Endothelial cell of umbilical vein (primary cell): Measurements from ENCODE around the gene TMEM154. TPM values are rescaled to one million over a fixed set of nuclear protein-coding genes. Genes with fewer than 3 reads are reported as not detected.

Experiments
- BruUV-seq: library from RNA; stranded (reverse); fragments of 400-500 nt; replicated peaks from 2 replicates; lab custom pipeline; 2021; lab: Mats Ljungman, UMichigan
- CTCF ChIA-PET: fragments of 300-600, 350-600 bp; sonication (Branson Sonifier 250); formaldehyde crosslinking; loops from one replicate; lab custom pipeline; 2021; ENCODE audit warnings: antibody characterized with exemption, inconsistent platforms; lab: Charles Lee
- POLR2A ChIA-PET: fragments of 300-600, 350-600 bp; sonication (Branson Sonifier 250); formaldehyde crosslinking; loops from one replicate; lab custom pipeline; 2021; ENCODE audit warnings: antibody characterized with exemption, inconsistent platforms; lab: Charles Lee
- DNase-seq: peaks from one replicate; pipeline ENCODE4 v3.0.0-alpha.2; 2011; ENCODE audit warnings: low read depth, low spot score
- FAIRE-seq: peaks from 2 replicates; lab custom pipeline; 2011; peaks lifted over from hg19 to GRCh38; lab: Jason Lieb, UNC
- H2AFZ ChIP-seq: 2 replicates; pipeline ENCODE4 v1.6.0; 2012; ENCODE audit warnings: low read depth, low read length, control low read depth, inconsistent platforms
- H3K27ac ChIP-seq: 2 replicates; pipeline ENCODE4 v1.5.1; 2011; ENCODE audit warnings: low read depth, mild to moderate bottlenecking, control low read depth, low read length, moderate library complexity; ENCODE audit not compliant: insufficient read depth
- H3K27me3 ChIP-seq, 2 experiments: 2 replicates each; pipeline versions ENCODE4 v1.6.0 to v1.6.1; 2011; ENCODE audit warnings: low read length in 2 of 2, mixed read lengths in 1 of 2; ENCODE audit not compliant: control insufficient read depth in 2 of 2, insufficient read depth in 2 of 2
- H3K36me3 ChIP-seq, 2 experiments: 2 replicates in 1 of 2; 3 replicates in 1 of 2; pipeline ENCODE4 v1.5.1; 2011; ENCODE audit warnings: low read length in 2 of 2, mild to moderate bottlenecking in 1 of 2, moderate library complexity in 1 of 2; ENCODE audit not compliant: control insufficient read depth in 2 of 2, insufficient read depth in 2 of 2; ENCODE audit errors: extremely low read depth in 1 of 2
- H3K4me1 ChIP-seq: 3 replicates; pipeline ENCODE4 v1.5.1; 2011; ENCODE audit warnings: mild to moderate bottlenecking, low read length; ENCODE audit not compliant: control insufficient read depth, insufficient read depth; ENCODE audit errors: extremely low read depth
- H3K4me2 ChIP-seq: 2 replicates; pipeline ENCODE4 v1.6.1; 2011; ENCODE audit warnings: low read length, control low read depth, mixed read lengths; ENCODE audit not compliant: insufficient read depth
- H3K4me3 ChIP-seq, 3 experiments: fragments of 200-600 bp in 1 of 3; sonication (generic), shearing (Covaris generic) in 1 of 3; replicated peaks in 1 of 3; 2 replicates each; pipeline ENCODE4 v1.5.1; 2011 to 2016; ENCODE audit warnings: control low read depth in 3 of 3, low read length in 3 of 3, mild to moderate bottlenecking in 2 of 3, inconsistent platforms in 1 of 3, low read depth in 1 of 3, moderate library complexity in 1 of 3; ENCODE audit not compliant: insufficient read depth in 1 of 3
- H3K79me2 ChIP-seq: 2 replicates; pipeline ENCODE4 v1.6.0; 2012; ENCODE audit warnings: low read length, inconsistent platforms; ENCODE audit not compliant: control insufficient read depth, insufficient read depth
- H3K9ac ChIP-seq: replicated peaks from 2 replicates; pipeline ENCODE3; 2011; ENCODE audit warnings: low read length, control low read depth; ENCODE audit not compliant: insufficient read depth; ENCODE audit errors: extremely low read depth
- H3K9me1 ChIP-seq: replicated peaks from 3 replicates; pipeline ENCODE4 v1.6.0; 2011; ENCODE audit warnings: mild to moderate bottlenecking, low read length; ENCODE audit not compliant: control insufficient read depth, insufficient read depth; ENCODE audit errors: extremely low read depth
- H3K9me3 ChIP-seq: replicated peaks from 2 replicates; pipeline ENCODE4 v1.5.1; 2012; ENCODE audit warnings: low read length, inconsistent platforms; ENCODE audit not compliant: control insufficient read depth, insufficient read depth
- H4K20me1 ChIP-seq: replicated peaks from 2 replicates; pipeline ENCODE3; 2011; ENCODE audit warnings: mild to moderate bottlenecking, low read length; ENCODE audit not compliant: control insufficient read depth, insufficient read depth; ENCODE audit errors: extremely low read depth
- EZH2 ChIP-seq: IDR thresholded peaks from 2 replicates; pipeline ENCODE4 v1.6.1; 2012; ENCODE audit warnings: borderline replicate concordance, low read depth, mild to moderate bottlenecking, moderate library complexity, low read length, inconsistent platforms; ENCODE audit not compliant: severe bottlenecking
- FOS ChIP-seq: IDR thresholded peaks from 2 replicates; pipeline ENCODE4 v1.6.1; 2011; ENCODE audit warnings: mild to moderate bottlenecking, low read length, moderate library complexity, borderline replicate concordance; ENCODE audit not compliant: insufficient read depth
- GATA2 ChIP-seq: IDR thresholded peaks from 2 replicates; pipeline ENCODE4 v1.7.0; 2011; ENCODE audit warnings: low read depth, mild to moderate bottlenecking, moderate library complexity, mixed read lengths, low read length; ENCODE audit not compliant: insufficient read length, insufficient read depth
- JUN ChIP-seq: IDR thresholded peaks from 2 replicates; pipeline ENCODE4 v1.6.1; 2011; ENCODE audit warnings: borderline replicate concordance, low read depth; ENCODE audit not compliant: insufficient read length, insufficient read depth
- MYC ChIP-seq: IDR thresholded peaks from one replicate; pipeline ENCODE4 v1.6.1; 2011; ENCODE audit warnings: mild to moderate bottlenecking, low read depth, low read length
- POLR2A ChIP-seq: IDR thresholded peaks from 2 replicates; pipeline ENCODE4 v1.6.1; 2012; ENCODE audit warnings: low read depth, mild to moderate bottlenecking, control low read depth, low read length
- POLR2AphosphoS5 ChIP-seq: IDR thresholded peaks from 2 replicates; pipeline ENCODE4 v1.6.1; 2012; ENCODE audit warnings: low read depth, mild to moderate bottlenecking, control low read depth, low read length, moderate library complexity; ENCODE audit not compliant: insufficient read depth
- dilution Hi-C: fragments of 300-500 bp; cut with MboI; formaldehyde crosslinking; loops from one replicate; pipeline ENCODE4 v1.15.0; 2019; ENCODE audit warnings: low sequenced_read_pairs; ENCODE audit not compliant: extremely low pct_ligation_motif_present
- intact Hi-C: fragments of 100-400 bp; cut with micrococcal nuclease; formaldehyde crosslinking; loops from one replicate; pipeline ENCODE4 v1.10.0; 2022
- polyA plus RNA-seq, 4 experiments: library from polyadenylated mRNA; depleted of rRNA in 3 of 4; stranded (reverse) in 3 of 4; unstranded in 1 of 4; fragments of >200 nt; gene quantifications; 2 replicates each; pipeline versions ENCODE4 v1.2.1 to v1.2.3, GENCODE V29; 2011 to 2012; ENCODE audit warnings: missing spikeins in 1 of 4
- total RNA-seq: library from RNA; stranded (reverse); gene quantifications from 2 replicates; pipeline ENCODE4 v1.2.3, GENCODE V29; 2021
- TF ChIP-seq, protein P1 (sequence below): IDR thresholded peaks from 2 replicates; pipeline ENCODE4 v1.6.1; 2011; ENCODE audit not compliant: insufficient read depth, insufficient read length
- TF ChIP-seq, protein P2 (sequence below), 2 donors: IDR thresholded peaks; 1 replicate in 1 of 2; 2 replicates in 1 of 2; pipeline ENCODE4 v1.5.1; 2011; ENCODE audit warnings: low read length in 2 of 2, mild to moderate bottlenecking in 2 of 2, moderate library complexity in 2 of 2, control low read depth in 1 of 2, inconsistent platforms in 1 of 2, low read depth in 1 of 2; ENCODE audit not compliant: insufficient read depth in 1 of 2; ENCODE audit errors: extremely low read depth in 1 of 2

Gene TMEM154
- total and polyA plus RNA-seq, 2 donors (not counting 3 experiments of a cell fraction or from before 2014, with no cell fraction given), result 5.4 to 50.0 TPM

DNA sequence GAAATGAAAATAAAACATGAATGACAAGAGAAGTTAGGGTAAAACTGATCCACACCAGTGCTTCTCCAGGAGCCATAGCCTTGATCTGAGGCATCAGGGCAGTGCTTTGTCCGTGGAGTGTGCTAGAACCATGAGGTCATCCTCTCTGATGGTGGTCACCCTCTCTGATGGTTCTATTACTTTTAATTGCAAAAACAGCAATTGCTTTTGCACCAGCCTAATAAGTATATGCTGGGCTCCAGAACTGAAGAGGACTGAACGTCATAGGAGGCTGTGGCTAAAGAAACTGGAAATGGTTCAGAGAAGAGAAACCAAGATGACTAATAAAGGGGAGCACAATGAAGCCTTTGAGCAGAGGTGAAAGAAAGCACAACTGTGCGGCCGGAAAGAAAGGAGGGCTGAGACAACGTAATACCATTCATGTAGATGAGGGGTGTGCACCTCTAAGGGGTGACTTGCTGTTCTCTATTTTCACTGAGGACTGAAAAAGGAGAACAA, 17.0 kb upstream of the TMEM154 start:
- H3K27ac ChIP-seq, result no peak overlapping the region
- H3K36me3 ChIP-seq, result no peaks in the 10 kb centered on the region
- FAIRE-seq (no peak), DNase-seq (no peak)
- no peaks in the 10 kb centered on the region for H3K79me2 ChIP-seq
- no peaks in the 10 kb centered on the region for H3K4me1 ChIP-seq
- H3K9me3 ChIP-seq, result no peaks in the 10 kb centered on the region
- dilution Hi-C loops, result no loop called here
- ChIA-PET CTCF (no interaction called here), POLR2A (no interaction called here)
- H3K4me2 ChIP-seq, result no peak overlapping the region
- BruUV-seq, result no TSS peak
- H4K20me1 ChIP-seq, result no peaks in the 10 kb centered on the region
- no peak overlapping the region for H3K9ac ChIP-seq
- H3K9me1 ChIP-seq, result no peaks in the 10 kb centered on the region
- intact Hi-C loops, result no loop called here
- no peak overlapping the region for H2AFZ ChIP-seq
- TF ChIP-seq MYC, result no peak
- TF ChIP-seq, protein P1, sequence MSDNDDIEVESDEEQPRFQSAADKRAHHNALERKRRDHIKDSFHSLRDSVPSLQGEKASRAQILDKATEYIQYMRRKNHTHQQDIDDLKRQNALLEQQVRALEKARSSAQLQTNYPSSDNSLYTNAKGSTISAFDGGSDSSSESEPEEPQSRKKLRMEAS, result no peak
- TF ChIP-seq POLR2A, result no peak
- TF ChIP-seq FOS, result no peak
- TF ChIP-seq, protein P2, sequence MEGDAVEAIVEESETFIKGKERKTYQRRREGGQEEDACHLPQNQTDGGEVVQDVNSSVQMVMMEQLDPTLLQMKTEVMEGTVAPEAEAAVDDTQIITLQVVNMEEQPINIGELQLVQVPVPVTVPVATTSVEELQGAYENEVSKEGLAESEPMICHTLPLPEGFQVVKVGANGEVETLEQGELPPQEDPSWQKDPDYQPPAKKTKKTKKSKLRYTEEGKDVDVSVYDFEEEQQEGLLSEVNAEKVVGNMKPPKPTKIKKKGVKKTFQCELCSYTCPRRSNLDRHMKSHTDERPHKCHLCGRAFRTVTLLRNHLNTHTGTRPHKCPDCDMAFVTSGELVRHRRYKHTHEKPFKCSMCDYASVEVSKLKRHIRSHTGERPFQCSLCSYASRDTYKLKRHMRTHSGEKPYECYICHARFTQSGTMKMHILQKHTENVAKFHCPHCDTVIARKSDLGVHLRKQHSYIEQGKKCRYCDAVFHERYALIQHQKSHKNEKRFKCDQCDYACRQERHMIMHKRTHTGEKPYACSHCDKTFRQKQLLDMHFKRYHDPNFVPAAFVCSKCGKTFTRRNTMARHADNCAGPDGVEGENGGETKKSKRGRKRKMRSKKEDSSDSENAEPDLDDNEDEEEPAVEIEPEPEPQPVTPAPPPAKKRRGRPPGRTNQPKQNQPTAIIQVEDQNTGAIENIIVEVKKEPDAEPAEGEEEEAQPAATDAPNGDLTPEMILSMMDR (IDR thresholded peaks at IDR 0.05; ENCODE audit: extremely low read depth in 1 of 2, insufficient read depth in 1 of 2, low read depth in 1 of 2, low read length in 2 of 2), result no peak
- TF ChIP-seq EZH2, result no peak
- no peak for TF ChIP-seq GATA2
- TF ChIP-seq POLR2AphosphoS5, result no peak
- no peak for TF ChIP-seq JUN
- H3K4me3 ChIP-seq, result no peak overlapping the region
- peaks cover 9 to 10% of the 10 kb centered on the region in 2 experiments for H3K27me3 ChIP-seq
